Natural killer cell treated with Interleukin-12 subunit alpha and Interleukin-12 subunit beta and Interleukin-15 and Interleukin-18, amount 100 ng/mL, for 72 hours (primary cell): Measurements from ENCODE around the gene KIF2C. TPM values are rescaled to one million over a fixed set of nuclear protein-coding genes. Genes with fewer than 3 reads are reported as not detected.
"Not testable (repeated sequence)": the region's sequence is repeated elsewhere in the genome, so short reads cannot be mapped to it uniquely, and the experiment has no call there.

Experiments
- ATAC-seq, 2 donors: fragments of 150-1000 bp; cut with Tn5 transposase in 1 of 2; sonication (Bioruptor Pico), chemical (Tn5 transposase) in 1 of 2; 2 replicates each; pipeline ENCODE4 v1.10.0; 2021
- DNase-seq: peaks from one replicate; pipeline ENCODE4 v3.0.0; 2022; ENCODE audit warnings: low spot score
- H3K27ac Mint-ChIP-seq, 2 donors: 1 replicate in 1 of 2; 2 replicates in 1 of 2; pipeline ENCODE4 v1.8.0; 2022; ENCODE audit warnings: mixed read lengths in 2 of 2, mild to moderate bottlenecking in 1 of 2, moderate library complexity in 1 of 2
- H3K27me3 Mint-ChIP-seq, 2 donors: 1 replicate in 1 of 2; 2 replicates in 1 of 2; pipeline ENCODE4 v1.8.0; 2022; ENCODE audit warnings: mixed read lengths in 2 of 2
- H3K36me3 Mint-ChIP-seq: one replicate; pipeline ENCODE4 v1.8.0; 2022; ENCODE audit warnings: mixed read lengths
- H3K4me1 Mint-ChIP-seq, 2 donors: 1 replicate in 1 of 2; 2 replicates in 1 of 2; pipeline ENCODE4 v1.8.0; 2022; ENCODE audit warnings: low read depth in 2 of 2, mixed read lengths in 2 of 2, mild to moderate bottlenecking in 1 of 2
- H3K4me3 Mint-ChIP-seq: one replicate; pipeline ENCODE4 v1.8.0; 2022; ENCODE audit warnings: mixed read lengths
- H3K9me3 Mint-ChIP-seq: 2 replicates; pipeline ENCODE4 v1.8.0; 2022; ENCODE audit warnings: mixed read lengths
- total RNA-seq, 2 donors: library from RNA; stranded (reverse); gene quantifications; one replicate each; pipeline ENCODE4 v1.2.3, GENCODE V29; 2022

KIF2C gene
- total RNA-seq, 2 donors from 2014 or later: 44.5 to 97.0 TPM

GRCh38 chr1:44810101-44810761 is 70.6 kb downstream of the KIF2C start:
- ATAC-seq (no peak), DNase-seq (no peak)
- no peaks in the 10 kb centered on the region for H3K36me3 Mint-ChIP-seq
- H3K4me3 Mint-ChIP-seq: peak overlapping the region; percentile 12
- H3K27ac Mint-ChIP-seq: peak overlapping the region; percentile 97
- H3K27me3 Mint-ChIP-seq: no peaks in the 10 kb centered on the region
- peaks cover 44 to 53% of the 10 kb centered on the region in 2 donors for H3K4me1 Mint-ChIP-seq
- no peaks in the 10 kb centered on the region for H3K9me3 Mint-ChIP-seq

- peak overlapping the region; percentile 12 for H3K4me3 Mint-ChIP-seq
- H3K27me3 Mint-ChIP-seq, H3K36me3 Mint-ChIP-seq: not testable (repeated sequence)
These were observed 71.1 kb downstream of the KIF2C start for GRCh38 chr1:44810762-44811105.

GRCh38 chr1:44811234-44811633 is 71.6 kb downstream of the KIF2C start:
- H3K4me3 Mint-ChIP-seq: no peak overlapping the region

More at GRCh38 chr1:44810762-44811105, 71.1 kb downstream of the KIF2C start:
- peak overlapping the region; percentile 97 for H3K27ac Mint-ChIP-seq
- not testable (repeated sequence) for ATAC-seq, DNase-seq, H3K9me3 Mint-ChIP-seq
- H3K4me1 Mint-ChIP-seq: peaks cover 46 to 55% of the 10 kb centered on the region in 2 donors

GRCh38 chr1:44812822-44813543 is 73.3 kb downstream of the KIF2C start:
- ATAC-seq (no peak), DNase-seq (no peak)
- H3K36me3 Mint-ChIP-seq: no peaks in the 10 kb centered on the region
- no peaks in the 10 kb centered on the region for H3K27me3 Mint-ChIP-seq
- peak overlapping the region in 1 of 2 donors; percentile 97 for H3K27ac Mint-ChIP-seq
- H3K4me3 Mint-ChIP-seq: no peak overlapping the region
- H3K4me1 Mint-ChIP-seq: peaks cover 41 to 49% of the 10 kb centered on the region in 2 donors
- no peaks in the 10 kb centered on the region for H3K9me3 Mint-ChIP-seq

More at GRCh38 chr1:44811234-44811633, 71.6 kb downstream of the KIF2C start:
- no peak for ATAC-seq
- no peaks in the 10 kb centered on the region for H3K36me3 Mint-ChIP-seq
- peak overlapping the region; percentile 97 for H3K27ac Mint-ChIP-seq
- H3K4me1 Mint-ChIP-seq: peaks cover 46 to 55% of the 10 kb centered on the region in 2 donors
- no peak for DNase-seq
- no peaks in the 10 kb centered on the region for H3K9me3 Mint-ChIP-seq
- no peaks in the 10 kb centered on the region for H3K27me3 Mint-ChIP-seq

- not testable (repeated sequence) for H3K36me3 Mint-ChIP-seq, H3K9me3 Mint-ChIP-seq, H3K27me3 Mint-ChIP-seq, ATAC-seq, DNase-seq
- H3K4me3 Mint-ChIP-seq: peak overlapping the region; percentile 99
- peaks cover 49 to 57% of the 10 kb centered on the region in 2 donors for H3K4me1 Mint-ChIP-seq
- H3K27ac Mint-ChIP-seq: peak overlapping the region; percentile 92 to 96
These were observed 76.3 kb downstream of the KIF2C start for GRCh38 chr1:44815926-44816325.

GRCh38 chr1:44817307-44817706 is 77.7 kb downstream of the KIF2C start:
- no peaks in the 10 kb centered on the region for H3K27me3 Mint-ChIP-seq
- no peaks in the 10 kb centered on the region for H3K36me3 Mint-ChIP-seq
- H3K4me1 Mint-ChIP-seq: peaks cover 45 to 50% of the 10 kb centered on the region in 2 donors
- peak overlapping the region in 1 of 2 donors; percentile 100 for H3K27ac Mint-ChIP-seq
- peak overlapping the region; percentile 29 for H3K4me3 Mint-ChIP-seq
- DNase-seq: no peak
- no peaks in the 10 kb centered on the region for H3K9me3 Mint-ChIP-seq
- ATAC-seq: no peak

Other genes with a start within 250 kb of the KIF2C start
- gene TMEM53, start 65.4 kb upstream of the KIF2C start, total RNA-seq: 1 to 10 TPM; 2.8 to 3.8 TPM
- gene ARMH1, start 65.1 kb upstream of the KIF2C start, total RNA-seq: 1 to 10 TPM; 1.8 to 8.7 TPM
- not detected for gene RNU5D-1, start 8.7 kb upstream of the KIF2C start, total RNA-seq
- gene RPS8, start 35.7 kb downstream of the KIF2C start, total RNA-seq: 1,000 to 10,000 TPM; 1,070 to 1,127 TPM
- under 1 TPM in 1 of 2 donors, not detected in 1; 0.47 TPM for gene BEST4, start 48.3 kb downstream of the KIF2C start, total RNA-seq
- 10 to 100 TPM; 27.4 to 64.3 TPM for gene PLK3, start 60.5 kb downstream of the KIF2C start, total RNA-seq
- gene DYNLT4, start 67.5 kb downstream of the KIF2C start, total RNA-seq: not detected
- 1 to 10 TPM; 1.7 to 6.4 TPM for gene BTBD19, start 68.7 kb downstream of the KIF2C start, total RNA-seq
- 1 to 10 TPM; 1.9 TPM for gene PTCH2, start 103.4 kb downstream of the KIF2C start, total RNA-seq
- gene EIF2B3, start 246.8 kb downstream of the KIF2C start, total RNA-seq: 10 to 100 TPM; 37.6 to 60.9 TPM